NCI-H1436 (cell line): ENCODE measurements around the gene FADS6.
A peak's percentile ranks its signal among the peaks of the same experiment; 100 is the strongest.

ENCODE experiments used
- DNase-seq: peaks from one replicate; lab custom pipeline; 2025; lab: John Stamatoyannopoulos, UW

Gene FADS6

DNA sequence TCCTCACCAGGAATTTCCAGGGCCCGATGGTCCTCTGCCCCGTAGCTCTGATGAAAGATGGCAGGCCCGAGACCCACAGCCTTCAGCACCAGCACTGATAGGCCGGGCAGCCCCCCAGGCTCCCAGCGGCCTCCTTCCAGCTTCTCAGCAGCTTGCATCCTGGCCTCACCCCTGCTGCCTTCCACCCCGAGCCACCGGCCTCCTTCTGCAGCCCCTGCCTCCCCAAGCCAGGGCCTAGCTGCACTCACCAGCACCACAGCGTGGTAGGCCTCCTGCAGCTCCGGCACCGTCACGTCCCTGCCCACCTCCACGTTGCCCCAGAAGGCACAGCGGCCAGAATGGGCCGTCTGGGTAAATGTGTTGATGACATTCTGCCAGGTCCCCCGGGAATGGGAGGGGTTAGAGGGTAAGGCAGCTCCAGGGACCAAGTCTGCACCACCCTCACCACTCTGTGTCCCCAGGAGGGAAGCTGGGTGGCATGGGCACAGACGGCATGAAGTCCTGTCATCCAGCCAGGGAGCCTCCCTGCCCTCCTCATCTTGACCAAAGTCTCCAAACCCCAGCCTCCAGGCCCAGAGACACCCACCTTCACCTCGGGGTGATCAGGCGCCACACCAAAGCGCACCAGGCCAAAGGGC is 27.1 kb downstream of the FADS6 start:
- DNase-seq = no peak

DNA sequence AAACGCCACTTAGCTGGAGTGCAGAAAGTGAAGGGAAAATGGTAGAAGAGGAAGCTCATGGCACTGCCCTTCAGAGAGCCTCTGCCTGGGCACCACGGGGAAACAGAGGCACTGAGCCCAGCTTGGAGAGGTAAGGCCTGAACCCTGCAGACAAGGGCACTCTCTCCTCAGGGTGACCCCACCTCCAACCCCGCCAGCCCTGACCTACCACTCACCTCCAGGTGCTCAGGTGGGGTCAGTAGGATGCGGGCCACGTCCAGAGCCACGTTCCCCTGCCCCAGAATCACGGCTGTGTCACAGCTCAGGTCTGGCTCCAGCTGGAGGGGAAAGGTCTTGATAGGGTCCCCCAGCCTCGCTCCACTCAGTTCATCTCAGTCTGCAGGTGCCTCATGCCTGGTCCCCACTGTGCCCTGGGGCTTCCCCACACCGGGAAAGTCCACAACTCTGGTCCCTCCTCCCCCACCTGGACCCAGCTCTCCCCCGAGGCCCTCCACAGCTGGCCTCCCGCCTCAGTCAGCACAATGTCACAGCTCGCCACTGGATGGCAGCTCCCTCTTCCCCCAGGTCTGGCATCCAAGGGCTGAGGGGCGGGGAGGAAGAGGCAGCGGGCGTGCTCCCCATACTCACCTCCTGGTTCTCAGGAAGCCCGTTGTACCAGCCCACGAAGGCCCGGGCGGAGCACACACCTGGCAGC is 27.8 kb downstream of the FADS6 start:
- DNase-seq = no peak

DNA sequence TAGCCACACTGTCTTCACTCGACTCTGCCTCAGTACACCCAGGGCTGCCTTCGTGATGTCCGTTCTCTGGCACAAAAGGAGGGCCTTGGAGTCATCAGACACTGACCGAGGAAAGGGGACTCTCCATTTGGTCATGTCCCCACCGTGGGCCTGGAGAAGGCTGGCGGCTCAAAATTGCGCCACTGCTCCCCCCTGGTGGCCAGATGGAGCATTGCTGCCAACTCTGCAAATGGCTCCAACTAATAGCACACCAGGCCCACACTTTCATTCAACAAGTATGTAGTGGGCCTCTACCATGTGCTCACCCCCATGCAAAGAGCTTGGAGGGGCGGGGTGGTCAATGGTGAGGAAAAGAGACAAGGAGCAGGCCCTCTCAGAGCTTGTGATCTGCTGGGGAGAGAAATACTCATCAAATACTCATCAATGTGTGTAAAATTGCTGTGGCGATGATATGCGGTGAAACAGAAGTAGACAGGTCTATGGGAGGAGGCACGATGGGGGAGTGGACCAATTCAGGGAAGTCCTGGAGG is 28.5 kb downstream of the FADS6 start:
- peak; percentile 30 for DNase-seq

- no peak for DNase-seq
Observed at GRCh38 chr17:74864297-74864865, 29.1 kb downstream of the FADS6 start.

DNA sequence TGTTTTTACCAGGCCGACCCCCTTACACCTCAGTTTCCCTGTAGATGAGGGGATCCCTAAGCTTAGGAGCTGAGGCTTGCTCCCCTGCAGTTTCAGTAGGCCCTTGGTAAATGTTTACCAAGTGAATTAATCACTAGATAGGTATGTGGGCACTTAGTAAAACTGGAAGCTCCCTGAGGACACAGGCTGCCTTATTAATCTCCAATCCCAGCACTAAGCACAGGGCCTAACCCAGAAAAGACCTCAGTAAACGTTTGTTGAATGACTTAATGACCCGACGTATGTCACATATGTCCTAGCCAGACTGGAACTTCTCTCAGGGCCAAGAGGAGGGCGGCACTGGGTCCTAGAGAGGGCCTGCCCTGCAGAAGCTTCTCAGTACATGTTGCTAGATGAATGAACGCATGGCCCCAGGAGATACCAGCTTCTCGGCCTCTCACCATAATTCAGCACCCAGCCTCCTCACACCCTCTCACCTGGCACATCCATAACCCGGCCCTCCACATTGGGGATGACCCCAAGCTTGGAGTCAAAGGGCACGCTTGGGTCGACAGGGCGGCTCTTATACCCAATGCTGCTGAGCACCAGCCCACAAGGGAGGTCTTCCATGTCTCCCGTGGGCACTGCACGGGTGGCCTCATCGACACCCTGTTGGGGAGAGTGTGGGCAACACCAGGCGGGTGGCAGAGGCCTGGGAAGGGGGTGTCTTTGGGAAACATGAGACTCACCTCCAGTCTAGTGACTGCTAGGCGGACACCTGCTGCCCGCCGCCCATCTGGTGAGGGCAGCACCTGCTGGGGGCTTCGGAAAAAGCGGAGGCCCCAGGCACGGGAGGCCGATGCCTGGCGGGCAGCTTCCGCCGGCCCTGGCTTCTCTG is 29.8 kb downstream of the FADS6 start:
- DNase-seq = no peak

DNA sequence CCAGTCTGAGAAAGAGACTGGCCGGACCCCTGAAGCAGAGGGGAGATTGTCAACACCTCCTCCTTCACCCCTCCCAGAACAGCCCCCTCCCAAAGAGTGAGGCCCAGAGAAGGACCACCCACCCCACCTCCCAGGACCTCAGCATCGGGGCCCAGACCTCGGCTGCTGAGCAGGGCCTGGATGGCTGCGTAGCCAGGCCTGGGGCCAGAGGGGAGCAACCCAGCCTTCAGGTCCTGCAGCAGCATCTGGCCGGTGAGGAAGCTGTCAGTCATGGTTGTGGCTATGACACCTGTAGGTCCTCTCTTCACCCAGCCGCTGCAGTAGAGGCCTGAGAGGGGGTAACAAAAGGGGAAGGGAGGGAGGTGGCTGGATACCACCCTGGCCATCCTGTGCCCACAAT is 30.5 kb downstream of the FADS6 start:
- DNase-seq = no peak

GRCh38 chr17:74862108-74862901 is 31.1 kb downstream of the FADS6 start:
- DNase-seq = peak; percentile 59

DNA sequence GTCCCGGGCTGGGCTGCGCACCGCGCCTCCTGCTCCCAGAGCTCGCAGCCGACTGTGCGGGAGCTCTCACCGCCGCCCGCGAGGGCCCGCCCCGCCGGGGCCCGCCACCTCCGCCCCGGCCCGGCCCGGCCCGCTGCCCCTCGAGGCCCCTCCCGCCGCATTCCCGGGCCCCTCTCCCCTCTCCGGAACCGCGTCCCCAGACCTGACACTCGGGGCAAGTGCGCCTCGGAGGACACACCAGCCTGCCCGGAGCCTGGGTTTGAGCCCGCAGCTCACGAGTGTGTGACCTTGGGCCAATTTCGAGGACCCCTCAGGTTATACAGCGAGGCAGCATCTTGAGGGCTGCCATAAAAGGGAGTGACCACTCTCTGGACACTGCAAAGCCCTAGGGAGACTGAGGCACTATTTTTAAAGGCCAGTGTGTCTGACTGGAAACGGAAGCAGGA is 31.7 kb downstream of the FADS6 start:
- no peak for DNase-seq

- DNase-seq = no peak
Observed at GRCh38 chr17:74860872-74861661, 32.4 kb downstream of the FADS6 start.

GRCh38 chr17:74860229-74860871 is 33.1 kb downstream of the FADS6 start:
- DNase-seq = peak; percentile 16

DNA sequence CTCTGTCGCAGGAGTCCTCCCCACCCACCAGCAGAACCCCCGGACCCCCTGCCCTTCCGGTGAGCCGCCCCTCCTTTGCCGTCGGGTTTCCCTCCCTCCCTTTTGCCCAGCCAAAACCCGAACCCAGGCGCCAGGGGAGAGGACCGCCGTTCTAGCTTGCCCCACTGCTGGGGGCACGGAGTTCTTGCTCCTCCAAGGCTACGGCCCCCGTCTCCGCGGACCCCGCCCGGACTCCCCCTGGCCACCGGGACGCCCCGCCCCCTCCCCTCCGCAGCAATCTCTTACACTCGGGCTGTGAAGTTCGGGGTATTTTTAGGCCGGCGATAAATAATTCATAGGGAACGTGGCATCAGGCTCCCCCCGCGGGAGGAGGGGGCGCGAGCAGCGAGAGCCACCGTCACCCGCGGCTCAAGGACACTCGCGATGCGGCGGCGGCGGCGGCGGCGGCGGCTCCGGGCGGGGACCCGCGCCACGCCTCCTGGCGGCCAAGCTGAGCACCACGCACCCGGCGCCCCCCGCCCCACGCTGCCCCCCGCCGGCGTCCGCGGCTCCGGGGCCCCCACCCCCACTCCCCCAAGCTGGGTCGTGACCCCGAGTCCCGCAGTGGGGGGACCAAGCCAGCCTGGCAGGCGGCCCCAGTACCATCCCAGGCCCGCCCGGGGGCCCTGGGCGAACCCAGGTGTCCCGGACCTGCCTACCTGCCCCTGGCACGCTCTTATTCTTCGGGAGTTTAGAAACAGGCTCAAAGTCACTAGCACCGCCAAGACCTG is 33.8 kb downstream of the FADS6 start, which contains the start of gene GRIN2C:
Gene GRIN2C, minus strand, starts transcription at position 427 of the 770 bp plus-strand sequence. CDS start 4,793 bp downstream, outside the sequence.
- peak; percentile 14 for DNase-seq

- no peak for DNase-seq
Observed at GRCh38 chr17:74858672-74859458, 34.6 kb downstream of the FADS6 start.

GRCh38 chr17:74857191-74857590 is 36.2 kb downstream of the FADS6 start:
- DNase-seq = no peak

DNA sequence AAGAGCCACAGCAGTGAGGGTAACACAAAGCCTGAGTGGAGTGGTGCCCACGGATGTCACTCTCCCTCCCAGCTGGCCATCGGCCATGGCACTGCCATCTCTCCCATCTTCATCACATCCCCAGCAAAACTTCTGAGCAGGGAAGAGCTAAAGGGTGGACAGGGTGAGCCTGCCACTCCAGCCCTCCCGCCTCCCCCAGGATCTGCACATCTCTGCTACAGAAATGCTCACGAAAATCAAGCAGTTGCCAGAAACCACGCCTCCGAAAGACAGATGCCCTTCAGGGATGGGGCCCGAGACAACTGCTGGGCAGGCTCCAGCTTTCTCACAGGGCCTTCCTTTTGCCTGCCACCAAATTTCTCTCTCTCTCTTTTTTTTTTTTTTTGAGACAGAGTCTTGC is 37.3 kb downstream of the FADS6 start:
- DNase-seq = no peak

DNA sequence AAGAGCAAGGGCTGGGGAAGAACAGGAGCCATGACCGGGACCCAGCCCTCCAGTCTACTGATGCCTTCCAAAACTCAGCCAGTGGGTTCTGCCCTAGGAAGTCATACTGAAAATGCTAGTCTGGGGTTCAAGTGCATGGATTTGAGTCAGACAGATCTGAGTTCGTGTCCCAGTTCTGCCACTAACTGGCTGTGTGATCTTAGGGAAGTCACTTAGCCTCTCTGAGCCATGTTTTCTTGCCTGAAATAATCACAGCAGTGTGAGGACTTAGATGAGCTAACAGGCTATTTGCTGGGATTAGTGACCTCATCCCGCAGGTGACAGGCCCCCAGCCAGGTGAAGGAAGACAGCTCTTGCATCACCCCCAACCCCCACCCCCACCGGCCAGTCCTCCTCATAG is 38.1 kb downstream of the FADS6 start:
- no peak for DNase-seq

DNA sequence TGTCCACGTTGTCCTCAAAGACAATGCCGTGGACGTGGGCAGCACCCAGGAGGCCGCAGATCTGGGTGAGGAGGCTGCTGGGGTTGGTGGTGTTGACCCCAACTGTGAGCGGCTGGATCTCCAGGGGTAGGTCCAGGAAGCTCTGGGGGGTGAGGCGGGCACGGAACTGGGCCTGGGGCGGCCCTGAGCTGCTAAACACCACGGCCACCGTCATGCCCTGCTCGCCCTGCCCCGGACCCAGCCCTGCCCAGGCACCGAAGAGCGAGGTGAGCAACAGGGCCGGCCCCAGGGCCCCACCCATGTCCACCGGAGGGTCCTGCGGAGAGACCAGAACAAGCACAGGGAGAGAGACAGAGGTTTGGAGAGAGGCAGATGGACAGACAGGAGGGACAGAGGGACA is 38.6 kb downstream of the FADS6 start:
- no peak for DNase-seq

GRCh38 chr17:74853669-74854068 is 39.8 kb downstream of the FADS6 start:
- DNase-seq = no peak

GRCh38 chr17:74853048-74853397 is 40.4 kb downstream of the FADS6 start:
- DNase-seq = no peak
